HL-60 (cell line): ENCODE measurements around the gene PPCDC.

Source experiments
- CTCF ChIP-seq: IDR thresholded peaks from one replicate; pipeline ENCODE4 v1.5.1; 2011; ENCODE audit warnings: low read length, control low read depth, inconsistent platforms; ENCODE audit not compliant: insufficient read depth
- REST ChIP-seq: IDR thresholded peaks from 2 replicates; pipeline ENCODE4 v1.6.1; 2012; ENCODE audit warnings: low read depth; ENCODE audit not compliant: insufficient replicate concordance

DNA sequence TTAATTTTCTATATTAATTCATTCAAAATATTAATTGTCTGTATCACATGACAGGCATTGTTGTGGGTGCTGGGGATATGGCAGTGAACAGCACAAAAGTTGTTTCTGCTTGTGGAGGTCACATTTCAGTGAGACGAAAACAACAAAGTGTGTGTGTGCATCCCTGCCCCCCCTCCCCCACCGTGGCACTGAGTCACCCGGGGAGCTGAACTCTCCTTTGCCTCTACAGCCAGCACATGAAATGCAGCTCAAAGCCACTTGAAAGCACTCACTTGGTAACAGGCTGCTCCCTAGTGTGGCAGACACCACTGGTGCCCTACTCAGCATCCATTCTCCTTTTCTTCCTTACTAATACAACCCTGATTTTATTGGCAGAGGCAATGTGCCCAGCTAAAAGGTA, 44.9 kb upstream of the PPCDC start:
- TF ChIP-seq CTCF (no peak), REST (no peak)
